OCI-LY3 (cell line): ENCODE data around the gene MXD3.

Experiments
- CTCF ChIP-seq: fragments of 200-600, 300-600 bp; sonication (generic); IDR thresholded peaks from 2 replicates; pipeline ENCODE4 v1.5.1; 2014; ENCODE audit warnings: antibody characterized with exemption, low read length, low read depth
- EZH2phosphoT487 ChIP-seq: fragments of 200-600 bp; shearing (Covaris generic); IDR thresholded peaks from 2 replicates; pipeline ENCODE4 v1.6.1; 2018; ENCODE audit warnings: antibody characterized with exemption, mixed run types, low read depth

DNA sequence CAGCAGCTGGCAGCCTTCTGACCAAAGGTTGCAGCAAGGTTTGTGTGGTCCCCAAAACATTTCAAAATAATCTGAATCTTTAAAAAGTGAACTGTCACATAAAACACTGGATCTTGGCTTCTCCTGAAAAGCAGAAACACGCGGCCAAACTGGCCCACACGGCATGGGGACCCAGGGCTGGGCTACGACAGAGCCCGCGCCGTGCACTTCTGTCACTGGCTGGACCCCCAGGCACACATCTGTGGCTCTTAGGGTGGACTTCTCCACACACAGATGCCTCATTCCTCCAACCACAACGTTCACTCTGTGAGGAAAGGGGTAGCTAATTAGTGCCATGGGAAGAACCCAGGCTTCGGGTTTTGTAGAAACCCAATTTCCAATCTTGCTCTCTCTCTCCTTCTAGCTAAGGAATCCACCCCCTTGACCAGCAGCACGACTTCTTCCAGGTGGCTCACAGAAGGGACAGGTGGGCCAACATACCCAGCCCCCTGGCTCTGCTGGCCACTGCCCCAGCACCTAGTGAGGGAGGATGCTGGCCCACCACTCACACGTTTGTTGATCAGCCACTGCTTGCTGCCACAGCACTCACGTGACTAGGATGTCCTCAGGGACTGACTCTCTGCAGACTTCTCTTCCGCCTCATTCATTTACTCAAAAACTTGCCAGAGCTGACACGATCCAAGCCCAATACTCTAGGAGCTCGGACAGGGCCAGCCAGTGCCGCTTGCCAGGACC lies 21.9 kb upstream of the MXD3 start:
- TF ChIP-seq CTCF (no peak), EZH2phosphoT487 (no peak)
